H4 (cell line): ENCODE measurements around the gene SMTNL1. TPM values are rescaled to one million over a fixed set of nuclear protein-coding genes. Genes with fewer than 3 reads are reported as not detected.

Experiments used
- DNase-seq: peaks from one replicate; pipeline ENCODE4 v3.0.0-alpha.2; 2015; ENCODE audit warnings: low spot score
- total RNA-seq: library from RNA; depleted of rRNA; stranded (reverse); fragments of >200 nt; shearing (Covaris generic); gene quantifications from 2 replicates; pipeline ENCODE4 v1.2.3, GENCODE V29; 2014; rRNA removed

SMTNL1 gene, protein sequence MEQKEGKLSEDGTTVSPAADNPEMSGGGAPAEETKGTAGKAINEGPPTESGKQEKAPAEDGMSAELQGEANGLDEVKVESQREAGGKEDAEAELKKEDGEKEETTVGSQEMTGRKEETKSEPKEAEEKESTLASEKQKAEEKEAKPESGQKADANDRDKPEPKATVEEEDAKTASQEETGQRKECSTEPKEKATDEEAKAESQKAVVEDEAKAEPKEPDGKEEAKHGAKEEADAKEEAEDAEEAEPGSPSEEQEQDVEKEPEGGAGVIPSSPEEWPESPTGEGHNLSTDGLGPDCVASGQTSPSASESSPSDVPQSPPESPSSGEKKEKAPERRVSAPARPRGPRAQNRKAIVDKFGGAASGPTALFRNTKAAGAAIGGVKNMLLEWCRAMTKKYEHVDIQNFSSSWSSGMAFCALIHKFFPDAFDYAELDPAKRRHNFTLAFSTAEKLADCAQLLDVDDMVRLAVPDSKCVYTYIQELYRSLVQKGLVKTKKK
- total RNA-seq, result not detected in 2 replicates

DNA sequence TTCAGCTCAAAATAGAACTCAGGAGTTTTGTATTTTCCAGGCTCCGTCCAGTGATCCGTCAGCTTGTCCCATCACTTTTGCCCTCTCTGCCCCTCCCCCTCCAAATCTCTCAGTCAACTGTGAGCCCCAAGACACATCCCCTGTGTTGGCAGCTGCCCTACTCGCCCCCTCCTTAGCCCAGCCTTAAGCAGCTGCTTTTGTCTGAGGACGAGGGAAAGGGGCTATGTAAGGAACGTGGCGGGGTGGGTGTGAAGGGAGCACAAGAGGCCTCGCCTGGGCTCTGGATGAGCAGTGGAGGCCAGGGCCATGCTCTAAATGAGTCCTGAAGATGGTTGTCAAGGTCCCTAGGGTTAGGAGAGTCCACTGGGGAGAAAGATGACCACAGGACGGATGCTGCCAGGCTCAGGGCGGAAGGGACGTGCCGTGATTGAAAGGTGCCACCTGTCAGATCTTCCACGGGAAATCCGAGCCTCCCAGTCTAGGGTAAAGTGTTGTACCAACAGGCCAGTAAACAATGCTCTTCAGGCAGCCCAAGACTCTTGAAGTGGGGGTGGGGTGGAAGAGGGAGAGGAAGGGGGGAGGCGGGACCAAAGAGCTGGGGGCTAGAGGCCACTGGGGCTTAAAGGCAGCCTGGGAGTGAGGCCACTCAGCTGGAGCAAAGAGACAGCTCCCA is at the start of gene SMTNL1:
SMTNL1 (plus strand) TSS at position 649 of the 673 bp plus-strand sequence. CDS start 5,048 bp downstream, outside the sequence.
- DNase-seq, result no peak

DNA sequence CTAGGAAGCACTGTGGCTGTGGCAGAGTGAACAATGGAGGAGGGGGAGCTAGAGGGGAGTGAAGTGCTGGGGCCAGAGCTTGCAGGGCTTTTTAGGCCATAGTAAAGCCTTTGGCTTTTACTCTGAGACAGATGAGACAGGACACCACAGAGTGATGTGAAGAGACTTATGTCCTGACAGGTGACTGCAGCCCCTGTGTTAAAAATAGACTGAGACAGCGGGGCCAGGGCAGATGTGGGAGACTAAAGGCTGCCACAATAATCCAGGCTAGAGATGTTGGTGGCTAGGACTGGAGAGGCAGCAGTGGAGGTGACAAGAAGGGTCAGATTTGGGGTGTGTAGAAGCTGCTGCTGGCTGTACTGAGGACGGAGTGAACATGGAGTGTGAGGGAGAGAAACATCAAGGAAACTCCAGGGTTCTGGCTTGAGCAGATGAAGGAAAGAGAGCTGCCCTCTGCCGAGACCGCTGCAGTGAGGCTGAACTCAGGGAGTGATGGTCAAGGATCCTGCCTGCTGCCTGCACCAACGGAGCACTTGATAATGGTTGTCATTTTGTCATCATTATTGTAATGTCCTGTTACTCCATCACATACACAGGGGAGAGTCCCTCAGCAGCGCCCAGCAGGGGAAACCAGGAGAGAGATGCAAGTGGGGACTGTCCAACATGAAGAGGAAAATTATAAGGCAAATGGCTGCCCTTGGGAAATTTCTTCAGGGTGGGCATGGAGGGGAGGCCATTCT is 49.3 kb upstream of the SMTNL1 start:
- DNase-seq, result no peak

DNA sequence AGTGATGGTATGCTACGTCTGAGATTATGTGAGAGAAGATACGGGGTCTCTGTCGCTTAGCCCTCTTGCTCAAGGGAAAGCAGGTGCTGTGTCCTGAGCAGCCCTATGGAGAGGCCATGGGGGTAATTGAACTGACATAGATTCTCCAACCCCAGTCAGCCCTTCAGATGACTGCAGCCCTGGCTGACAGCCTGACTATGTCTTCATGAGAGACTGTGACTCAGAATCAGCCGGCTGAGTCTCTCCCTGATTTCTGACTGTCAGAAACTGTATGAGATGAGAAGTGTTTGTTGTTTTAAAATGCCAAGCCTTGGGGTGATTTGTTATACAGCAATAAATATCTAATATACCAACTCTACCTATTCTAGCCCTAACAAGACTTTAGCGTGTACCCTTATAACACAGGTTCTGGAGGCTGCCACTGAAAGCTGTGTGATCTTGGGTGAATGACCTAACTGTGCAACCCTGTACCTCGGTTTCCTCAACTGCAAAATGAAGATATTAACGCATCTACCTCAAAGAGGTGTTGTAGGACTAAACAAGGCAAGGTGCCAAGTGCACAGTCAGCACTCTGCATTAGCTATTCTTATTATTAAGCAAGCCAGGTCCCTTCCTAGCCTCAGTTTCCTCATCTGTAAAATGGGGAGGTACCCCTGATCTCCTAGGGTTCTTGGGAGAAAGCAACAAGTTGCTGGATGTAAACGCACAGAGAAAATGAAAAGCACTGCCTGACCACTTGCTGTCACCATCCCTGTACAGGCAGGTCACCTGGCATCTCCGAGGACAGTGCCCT is 46.7 kb upstream of the SMTNL1 start:
- DNase-seq, result no peak

DNA sequence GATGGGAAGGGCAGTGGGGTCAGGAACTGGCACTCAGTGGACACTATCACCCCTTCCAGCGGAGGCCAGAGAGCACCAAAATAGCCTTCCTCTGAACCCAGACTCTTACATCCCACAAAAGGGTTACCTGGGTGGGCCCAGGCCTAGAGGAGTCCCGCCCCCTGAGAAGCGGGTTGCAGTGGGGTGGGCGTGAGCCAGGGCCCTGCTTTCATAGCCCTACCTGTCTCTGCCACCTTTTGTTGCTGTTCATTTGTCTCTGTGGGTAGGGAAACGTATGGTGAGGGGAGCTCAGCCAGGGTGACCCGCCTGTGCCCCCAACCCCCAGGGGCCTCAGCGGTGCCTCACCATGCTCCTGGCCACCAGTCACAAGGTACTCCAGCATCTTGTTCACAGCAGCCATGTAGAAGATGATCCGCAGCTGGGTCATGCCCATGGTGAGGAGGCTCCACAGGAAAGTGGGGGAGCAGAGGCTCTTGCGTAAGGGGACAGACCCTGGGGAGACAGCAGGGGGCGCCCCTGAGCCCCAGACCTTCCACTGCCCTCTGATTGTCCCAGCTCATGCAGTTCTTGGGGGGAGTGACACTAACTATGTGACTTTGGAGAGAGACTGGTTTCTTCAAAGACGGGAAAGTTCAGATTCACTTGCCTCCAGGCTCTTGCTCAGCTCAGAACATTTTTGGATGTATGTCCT is 45.9 kb upstream of the SMTNL1 start:
- no peak for DNase-seq

DNA sequence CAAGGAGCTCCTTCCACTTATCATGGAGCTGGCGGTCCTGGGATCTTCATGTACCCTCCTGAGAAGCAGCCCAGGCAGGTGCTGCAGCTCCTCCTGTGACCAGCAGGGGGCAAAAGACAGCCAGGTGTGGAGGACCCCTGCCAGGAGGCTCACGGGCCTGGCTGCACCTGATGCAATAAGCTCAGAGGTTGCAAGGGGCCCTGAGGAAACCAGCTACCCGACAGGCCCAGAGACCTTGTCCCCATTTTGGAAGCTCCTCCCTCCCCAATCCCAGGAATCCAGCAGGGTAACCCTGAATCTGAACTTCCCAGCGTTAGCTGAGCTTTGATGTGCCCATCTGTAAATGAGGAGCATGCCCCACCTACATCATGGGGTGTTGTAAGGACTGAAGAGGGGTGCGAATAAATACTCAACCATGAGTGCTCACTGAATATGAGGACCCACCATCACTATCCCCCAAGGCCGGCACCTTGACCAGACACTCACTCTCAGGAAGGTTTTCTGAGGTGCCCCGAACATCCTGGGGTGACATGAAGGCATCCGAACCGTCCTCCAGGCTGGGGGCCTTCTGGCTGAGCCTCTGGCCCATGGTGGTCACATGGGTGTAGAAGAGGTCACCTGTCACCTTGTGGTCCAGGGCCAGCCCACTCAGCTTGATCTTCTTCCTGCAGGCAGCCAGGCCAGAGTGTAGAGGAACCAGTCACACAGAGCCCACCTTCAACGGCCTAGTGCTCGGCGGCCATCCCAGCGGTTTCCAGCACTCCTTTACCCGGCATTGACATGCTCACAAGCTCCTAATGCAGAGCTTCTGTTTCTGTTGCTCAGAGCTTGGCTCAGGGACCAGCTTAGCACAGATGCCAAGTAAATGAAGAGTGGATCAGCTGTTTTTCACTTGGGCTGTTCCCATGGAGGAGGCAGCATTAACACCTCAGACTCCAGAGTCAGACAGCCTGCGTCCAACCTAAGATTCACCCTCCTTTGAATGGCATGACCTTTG is 43.6 kb upstream of the SMTNL1 start:
- peak; percentile 42 for DNase-seq

DNA sequence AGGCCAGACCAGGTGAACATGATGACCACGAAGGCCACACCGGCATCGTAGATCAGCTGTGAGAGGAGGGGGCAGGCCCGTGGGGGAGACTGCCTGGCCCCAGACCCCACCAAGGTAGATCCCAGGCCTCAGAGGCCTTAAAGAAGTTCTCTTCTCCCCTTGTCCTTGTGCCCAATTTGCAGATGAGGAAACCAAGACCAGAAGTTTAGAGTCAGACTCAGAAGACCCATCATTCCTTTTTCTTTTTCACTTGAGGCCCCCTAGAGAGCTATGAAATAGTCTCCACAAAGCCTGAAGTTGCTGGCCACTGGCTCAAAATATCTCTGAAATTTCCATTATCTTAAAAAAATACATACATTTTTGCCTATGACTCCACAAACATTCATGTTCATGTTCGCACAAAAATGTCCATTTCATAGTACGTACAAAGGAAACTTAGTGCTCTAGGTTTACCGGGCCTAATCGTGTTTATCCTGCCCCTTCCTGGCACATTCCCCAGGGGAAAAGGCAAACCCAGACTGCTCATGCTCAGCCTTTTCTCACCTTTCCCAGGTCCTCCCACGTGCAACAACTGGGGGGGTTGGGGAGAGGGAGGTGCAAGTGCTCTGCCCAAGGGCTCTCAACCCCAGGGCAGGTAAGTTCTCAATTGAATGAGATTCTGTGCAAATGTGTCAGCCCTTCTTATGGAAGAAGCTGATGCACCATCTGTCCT is 41.1 kb upstream of the SMTNL1 start:
- DNase-seq, result no peak

DNA sequence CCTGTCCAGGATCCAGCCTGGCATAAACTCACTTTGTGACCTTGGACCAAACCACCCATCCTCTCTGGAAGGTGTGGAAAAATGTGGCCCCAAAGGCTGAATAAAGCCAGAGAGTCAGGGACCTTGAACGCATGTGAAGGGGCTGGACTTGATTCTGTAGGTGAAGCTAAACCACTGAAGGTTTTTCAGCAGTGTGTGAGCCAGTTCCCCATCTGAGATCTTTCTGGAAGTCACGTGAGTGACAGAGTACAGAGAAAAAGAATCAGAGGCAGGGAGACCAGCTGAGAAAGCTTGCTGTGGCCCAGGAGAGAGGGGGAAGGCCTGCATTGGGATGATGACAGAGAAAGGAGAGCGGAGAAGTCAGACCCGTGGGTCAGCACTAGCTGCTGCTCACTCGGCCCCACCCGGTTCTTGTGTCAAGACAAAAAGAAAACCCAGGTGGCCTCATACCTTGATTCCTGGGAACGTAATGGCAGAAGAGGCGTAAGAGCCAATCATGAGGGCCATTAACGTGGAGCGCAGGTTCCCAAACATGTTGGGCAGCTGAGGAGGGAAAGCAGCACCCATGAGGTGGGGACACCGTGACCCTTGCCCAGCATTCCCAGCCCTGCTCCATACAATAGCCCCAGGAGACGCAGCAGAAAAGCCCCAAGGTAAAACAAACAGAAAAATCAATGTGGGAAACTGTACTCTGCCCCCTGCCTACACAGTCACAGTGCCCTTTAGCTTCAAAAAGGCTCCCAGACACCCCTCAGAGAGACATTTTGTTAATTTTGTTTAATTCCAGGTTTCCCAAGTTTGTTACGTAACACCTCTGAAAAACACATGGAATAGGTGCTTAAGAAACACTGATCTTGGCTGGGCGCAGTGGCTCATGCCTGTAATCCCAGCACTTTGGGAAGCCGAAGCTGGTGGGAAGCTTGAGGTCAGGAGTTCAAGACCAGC is 39.8 kb upstream of the SMTNL1 start:
- DNase-seq, result no peak

DNA sequence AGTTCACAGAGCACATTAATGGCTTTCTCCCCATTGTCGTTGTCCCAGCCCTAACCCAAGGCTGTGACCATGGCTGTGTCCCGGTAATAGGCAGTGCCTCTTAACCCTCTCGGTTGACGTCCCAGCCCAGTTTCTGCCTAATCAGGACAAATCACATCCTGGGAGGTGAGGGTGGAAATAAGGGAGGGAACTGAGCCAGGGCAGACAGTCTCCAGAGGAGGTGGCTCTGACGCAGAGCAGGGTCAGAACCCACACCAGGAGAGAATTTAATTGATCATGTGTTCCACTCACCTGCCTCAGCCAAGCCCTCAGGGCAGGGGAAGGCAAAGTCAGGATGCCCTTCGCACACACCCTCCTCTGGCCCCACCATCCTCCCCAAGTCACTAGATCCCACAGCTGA is 38.9 kb upstream of the SMTNL1 start:
- no peak for DNase-seq

DNA sequence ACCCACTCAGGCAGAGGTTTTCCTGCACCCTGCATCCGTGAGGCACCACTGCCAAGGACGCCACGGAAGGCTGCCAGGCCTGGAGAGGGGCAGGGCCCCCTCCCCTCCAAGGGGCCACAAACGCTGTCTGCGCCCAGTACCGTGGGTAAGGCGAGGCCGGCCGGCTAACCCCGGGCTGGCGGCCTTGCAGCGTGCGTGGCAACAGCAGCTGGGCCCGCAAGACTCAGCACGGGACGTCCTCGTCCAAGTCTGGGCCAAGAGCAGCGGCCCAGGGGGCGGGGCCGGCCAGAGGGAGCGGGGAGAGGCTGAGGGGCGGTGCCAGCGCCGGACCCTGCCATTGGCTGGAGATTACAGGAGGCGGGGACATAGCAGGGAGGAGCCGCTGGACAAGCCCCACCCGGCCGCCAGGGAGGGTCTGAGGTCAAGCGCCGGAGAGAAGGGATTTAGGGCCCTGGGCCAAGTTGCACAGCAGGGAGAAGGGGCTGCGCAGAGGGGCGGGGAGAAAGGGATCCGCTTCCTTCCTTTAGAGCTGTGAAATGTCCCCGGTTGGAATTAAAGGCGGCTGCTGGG is 37.9 kb upstream of the SMTNL1 start:
- DNase-seq, result peak; percentile 79

DNA sequence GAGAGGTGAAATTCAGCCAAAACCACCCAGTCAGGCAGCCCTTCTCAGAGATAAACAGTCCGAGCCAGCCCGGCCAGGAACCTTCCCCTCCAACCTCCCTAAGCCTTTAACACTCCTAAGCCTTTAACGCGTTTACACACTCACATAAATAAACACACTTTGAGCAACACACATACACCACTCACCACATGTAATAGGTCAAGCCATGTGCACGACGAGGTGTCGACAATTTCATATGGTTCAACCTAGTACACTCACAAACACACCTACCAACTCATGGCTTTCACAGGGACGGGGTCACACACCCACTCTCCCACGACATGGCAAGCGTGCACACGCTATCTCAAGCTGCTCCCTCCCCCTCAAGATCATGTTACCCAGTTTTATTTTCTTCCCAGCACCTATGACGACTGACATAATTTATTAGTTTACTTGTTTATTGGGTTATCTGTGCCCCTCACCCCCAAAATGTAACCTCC is 37.4 kb upstream of the SMTNL1 start:
- DNase-seq, result no peak

DNA sequence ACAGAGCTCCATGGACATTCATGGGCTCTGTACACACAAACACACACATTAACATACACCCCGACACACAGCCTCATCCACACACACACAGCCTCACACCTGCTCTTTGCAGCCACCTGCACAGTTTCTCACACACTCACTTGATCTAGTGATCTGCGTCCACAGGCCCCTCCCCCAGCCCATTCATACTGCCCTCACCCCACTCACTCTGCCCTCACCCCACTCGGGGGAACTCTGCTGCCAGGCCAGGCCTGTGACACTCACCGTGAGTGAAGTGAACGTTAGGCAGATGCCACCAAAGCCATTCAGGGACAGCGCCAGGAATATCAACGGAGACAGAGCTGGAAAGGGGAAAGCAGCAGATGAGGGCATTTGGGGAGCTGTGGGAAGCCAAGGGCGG is 36.9 kb upstream of the SMTNL1 start:
- no peak for DNase-seq

DNA sequence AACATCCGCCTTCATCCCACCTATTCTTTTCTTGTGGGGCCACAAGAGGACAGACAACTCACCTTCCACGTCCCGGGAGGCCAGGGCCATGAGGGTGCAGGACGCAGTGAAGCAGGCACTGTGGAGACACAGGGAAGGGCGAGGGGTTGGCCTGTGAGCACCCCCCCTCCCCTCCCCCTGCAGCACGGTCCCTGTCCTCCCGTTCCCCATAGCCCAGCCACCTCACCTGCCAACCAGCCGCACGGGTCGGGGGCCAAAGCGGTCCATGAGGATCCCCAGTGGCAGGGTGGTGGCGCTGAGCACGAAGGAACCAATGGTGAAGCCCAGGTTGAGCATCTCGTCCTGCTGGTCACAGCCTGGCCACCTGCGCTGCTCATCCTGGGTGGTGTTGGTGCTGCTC is 36.5 kb upstream of the SMTNL1 start:
- DNase-seq, result no peak

DNA sequence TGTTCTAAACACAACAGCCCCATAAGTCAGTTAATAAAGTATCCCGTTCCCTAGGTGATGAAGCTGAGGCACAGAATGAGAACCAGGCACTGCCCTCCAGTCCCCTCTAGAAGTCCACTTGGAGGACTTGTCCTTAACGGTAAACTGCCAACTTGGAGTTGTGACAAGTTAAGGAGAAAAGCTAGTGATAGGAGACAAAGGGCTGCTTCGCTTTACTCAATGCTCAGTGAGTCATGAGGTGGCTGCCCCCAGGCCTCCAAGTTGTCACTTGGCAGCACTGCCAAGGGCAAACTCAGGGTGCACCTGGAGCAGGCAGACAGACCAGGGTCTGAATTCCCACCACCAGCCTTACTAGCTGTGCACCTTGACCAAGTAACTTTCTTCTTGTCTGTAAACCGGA is 35.4 kb upstream of the SMTNL1 start:
- DNase-seq, result no peak

DNA sequence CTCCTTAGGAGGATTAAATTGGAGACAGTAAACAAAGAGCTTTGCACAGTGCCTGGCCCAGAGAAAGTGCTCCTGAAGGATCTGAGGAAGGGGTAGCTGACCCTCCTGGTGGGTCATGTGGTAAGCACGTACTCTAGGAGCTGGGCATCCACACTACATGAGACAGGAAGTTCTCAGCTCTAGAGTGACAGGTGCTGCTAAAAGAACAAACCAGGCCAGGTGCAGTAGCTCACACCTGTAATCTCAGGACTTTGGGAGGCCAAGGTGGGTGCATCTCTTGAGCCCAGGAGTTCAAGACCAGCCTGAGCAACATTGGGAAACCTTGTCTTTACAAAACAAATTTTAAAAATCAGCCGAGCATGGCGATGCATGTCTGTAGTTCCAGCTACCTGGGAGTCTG is 35.0 kb upstream of the SMTNL1 start:
- DNase-seq, result no peak

DNA sequence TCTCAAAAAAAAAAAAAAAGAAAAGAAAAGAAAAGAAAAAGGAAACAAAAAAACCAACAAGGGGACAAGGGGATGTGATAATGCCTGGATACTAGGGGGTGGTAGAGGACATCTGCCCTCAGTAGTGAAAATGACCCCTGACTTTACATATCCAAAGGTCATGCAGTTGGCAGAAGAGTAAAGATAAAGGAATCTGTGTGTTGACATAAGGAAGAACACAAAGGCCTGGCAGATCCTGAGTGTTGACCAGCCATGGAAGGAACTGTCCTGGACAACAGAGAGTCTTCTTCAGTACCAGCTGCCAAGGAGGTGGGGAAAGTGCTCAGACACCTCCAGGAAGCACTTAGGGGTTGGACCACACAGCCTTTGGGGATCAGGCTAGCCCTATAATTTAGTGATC is 34.5 kb upstream of the SMTNL1 start:
- DNase-seq, result no peak

DNA sequence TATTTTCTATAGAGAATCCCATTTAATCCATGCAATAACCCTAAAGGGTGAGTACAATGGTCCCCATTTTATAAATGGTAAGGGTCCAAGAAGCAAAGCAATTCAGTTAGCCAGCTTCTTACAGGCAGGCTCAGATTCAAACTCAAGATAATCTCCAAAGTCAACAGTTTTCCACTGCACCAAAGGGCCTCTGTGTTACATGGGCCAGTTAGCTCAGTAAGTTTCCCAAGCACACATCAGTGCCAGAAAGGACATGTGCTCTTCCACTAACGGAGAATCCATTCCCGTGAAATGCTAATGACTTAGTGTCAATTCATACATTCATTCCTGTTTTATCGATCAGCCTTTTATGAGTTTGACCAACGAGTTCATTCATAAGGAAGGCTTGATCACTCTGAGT is 32.9 kb upstream of the SMTNL1 start:
- no peak for DNase-seq

DNA sequence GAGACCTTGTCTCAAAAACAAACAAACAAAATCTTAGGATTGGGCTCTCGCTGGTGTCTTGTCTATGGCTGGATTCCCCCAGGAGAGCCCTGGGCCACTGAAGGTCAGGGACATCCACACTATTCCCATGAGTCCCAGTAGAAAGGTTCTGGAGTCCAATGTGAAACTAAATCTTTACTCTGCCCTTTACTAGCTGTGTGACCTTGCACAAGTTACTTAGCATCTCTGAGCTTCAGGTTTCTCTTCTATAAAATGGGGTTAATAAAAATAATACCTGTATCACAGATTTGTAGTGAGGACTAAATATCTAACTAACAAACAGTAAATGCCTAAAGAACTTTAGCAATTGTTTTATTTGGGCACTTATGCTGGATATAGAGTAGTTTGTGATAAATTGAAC is 30.9 kb upstream of the SMTNL1 start:
- no peak for DNase-seq
